IMR-90 (cell line): ENCODE data around the gene SEC16A. TPM values are rescaled to one million over a fixed set of nuclear protein-coding genes. Genes with fewer than 3 reads are reported as not detected.

ENCODE experiments used
- ATAC-seq: fragments of 200-7000 bp; cut with Tn5 transposase; 2 replicates; pipeline ENCODE4 v1.9.1; 2020; ENCODE audit warnings: low read depth, mild to moderate bottlenecking, moderate library complexity
- BruUV-seq: library from RNA; stranded (reverse); fragments of 400-500 nt; replicated peaks from 2 replicates; lab custom pipeline; 2021; lab: Mats Ljungman, UMichigan
- CTCF ChIA-PET: fragments of 300-600 bp; formaldehyde crosslinking; extraction: SDS; loops from one replicate; lab custom pipeline; 2021; ENCODE audit warnings: antibody characterized with exemption; lab: Yijun Ruan, JAX
- POLR2A ChIA-PET: fragments of 300-600 bp; sonication (Branson Sonifier 250); formaldehyde crosslinking; loops from one replicate; lab custom pipeline; 2022; ENCODE audit warnings: antibody characterized with exemption; ENCODE audit not compliant: unreplicated experiment; lab: Charles Lee
- DNase-seq: peaks from one replicate; pipeline ENCODE4 v3.0.0; 2013
- H2AFZ ChIP-seq: replicated peaks from 2 replicates; pipeline ENCODE3; 2013; ENCODE audit warnings: low read length, mild to moderate bottlenecking; ENCODE audit not compliant: poor library complexity
- H2AK5ac ChIP-seq: 2 replicates; pipeline ENCODE4 v1.6.1; 2013; ENCODE audit warnings: low read depth, low read length, inconsistent platforms
- H2AK9ac ChIP-seq: replicated peaks from 2 replicates; pipeline ENCODE3; 2013; ENCODE audit warnings: mild to moderate bottlenecking, low read depth, low read length, moderate library complexity; ENCODE audit not compliant: poor library complexity
- H2BK120ac ChIP-seq: 2 replicates; pipeline ENCODE4 v1.6.1; 2013; ENCODE audit warnings: low read depth, low read length, inconsistent platforms
- H2BK15ac ChIP-seq: 3 replicates; pipeline ENCODE4 v1.6.1; 2013; ENCODE audit warnings: low read depth, low read length, inconsistent platforms
- H2BK20ac ChIP-seq: 2 replicates; pipeline ENCODE4 v1.6.1; 2013; ENCODE audit warnings: low read depth, mild to moderate bottlenecking, inconsistent platforms, low read length, moderate library complexity
- H2BK5ac ChIP-seq: 2 replicates; pipeline ENCODE4 v1.6.1; 2013; ENCODE audit warnings: mild to moderate bottlenecking, low read depth, low read length, inconsistent platforms; ENCODE audit not compliant: poor library complexity, severe bottlenecking
- H3K14ac ChIP-seq: replicated peaks from 2 replicates; pipeline ENCODE4 v1.6.1; 2013; ENCODE audit warnings: low read depth, low read length, inconsistent platforms
- H3K18ac ChIP-seq: 2 replicates; pipeline ENCODE4 v1.6.1; 2013; ENCODE audit warnings: low read depth, low read length, control low read depth
- H3K23ac ChIP-seq: 2 replicates; pipeline ENCODE4 v1.6.1; 2013; ENCODE audit warnings: low read depth, low read length, inconsistent platforms
- H3K27ac ChIP-seq: 2 replicates; pipeline ENCODE4 v1.5.1; 2013; ENCODE audit warnings: mild to moderate bottlenecking, control low read depth, low read length; ENCODE audit not compliant: insufficient read depth
- H3K27me3 ChIP-seq: 2 replicates; pipeline ENCODE4 v1.6.1; 2013; ENCODE audit warnings: low read length; ENCODE audit not compliant: control insufficient read depth, insufficient read depth
- H3K36me3 ChIP-seq: 2 replicates; pipeline ENCODE4 v1.6.1; 2013; ENCODE audit warnings: low read length, mixed read lengths; ENCODE audit not compliant: control insufficient read depth, insufficient read depth
- H3K4ac ChIP-seq: 2 replicates; pipeline ENCODE4 v1.6.1; 2013; ENCODE audit warnings: low read depth, low read length, inconsistent platforms
- H3K4me1 ChIP-seq: 2 replicates; pipeline ENCODE4 v1.6.1; 2013; ENCODE audit warnings: low read length, mixed read lengths; ENCODE audit not compliant: control insufficient read depth, insufficient read depth
- H3K4me2 ChIP-seq: 2 replicates; pipeline ENCODE4 v1.6.1; 2013; ENCODE audit warnings: low read depth, mild to moderate bottlenecking, control low read depth, low read length, moderate library complexity
- H3K4me3 ChIP-seq: 2 replicates; pipeline ENCODE4 v1.5.1; 2013; ENCODE audit warnings: low read depth, mild to moderate bottlenecking, control low read depth, low read length, moderate library complexity; ENCODE audit not compliant: insufficient read depth
- H3K56ac ChIP-seq: 2 replicates; pipeline ENCODE4 v1.6.1; 2013; ENCODE audit warnings: low read length, inconsistent platforms; ENCODE audit not compliant: insufficient read depth; ENCODE audit errors: extremely low read depth
- H3K79me1 ChIP-seq, 2 experiments: 2 replicates each; pipeline ENCODE4 v1.6.1; 2013; ENCODE audit warnings: low read length in 2 of 2, inconsistent platforms in 1 of 2, low read depth in 1 of 2
- H3K9ac ChIP-seq: 2 replicates; pipeline ENCODE4 v1.6.1; 2013; ENCODE audit warnings: low read depth, low read length, control low read depth
- H3K9me1 ChIP-seq: 2 replicates; pipeline ENCODE4 v1.6.1; 2013; ENCODE audit warnings: low read length, inconsistent platforms; ENCODE audit not compliant: insufficient read depth
- H3K9me3 ChIP-seq: 2 replicates; pipeline ENCODE4 v1.6.1; 2013; ENCODE audit warnings: low read length; ENCODE audit not compliant: control insufficient read depth, insufficient read depth
- H4K20me1 ChIP-seq: 2 replicates; pipeline ENCODE4 v1.6.1; 2013; ENCODE audit warnings: low read length, inconsistent platforms; ENCODE audit not compliant: insufficient read depth
- H4K5ac ChIP-seq: 2 replicates; pipeline ENCODE4 v1.6.1; 2013; ENCODE audit warnings: mild to moderate bottlenecking, low read depth, low read length, control low read depth
- H4K8ac ChIP-seq, 2 experiments: 2 replicates each; pipeline ENCODE4 v1.6.1; 2013; ENCODE audit warnings: low read depth in 2 of 2, low read length in 2 of 2, control low read depth in 1 of 2, inconsistent platforms in 1 of 2
- H4K91ac ChIP-seq: 2 replicates; pipeline ENCODE4 v1.6.1; 2013; ENCODE audit warnings: low read depth, low read length, inconsistent platforms; ENCODE audit not compliant: insufficient read depth
- CEBPB ChIP-seq: IDR thresholded peaks from 2 replicates; pipeline ENCODE4 v1.6.1; 2012; ENCODE audit warnings: low read depth, low read length, improper control_type of control experiment
- MAZ ChIP-seq: IDR thresholded peaks from 2 replicates; pipeline ENCODE4 v1.6.1; 2012; ENCODE audit warnings: low read depth, mild to moderate bottlenecking, low read length, improper control_type of control experiment, moderate library complexity, borderline replicate concordance
- NFE2L2 ChIP-seq: fragments of 150-350 bp; IDR thresholded peaks from 2 replicates; pipeline ENCODE4 v1.6.1; 2016; ENCODE audit warnings: low read depth, mild to moderate bottlenecking, low read length
- POLR2A ChIP-seq: IDR thresholded peaks from 2 replicates; pipeline ENCODE4 v1.6.1; 2012; ENCODE audit warnings: mild to moderate bottlenecking, low read depth, low read length
- RAD21 ChIP-seq: IDR thresholded peaks from 2 replicates; pipeline ENCODE4 v1.6.1; 2012; ENCODE audit warnings: low read length, improper control_type of control experiment
- RCOR1 ChIP-seq: IDR thresholded peaks from 2 replicates; pipeline ENCODE4 v1.6.1; 2012; ENCODE audit warnings: mild to moderate bottlenecking, low read length, improper control_type of control experiment; ENCODE audit not compliant: insufficient replicate concordance
- RFX5 ChIP-seq: IDR thresholded peaks from 2 replicates; pipeline ENCODE4 v1.8.0; 2012; ENCODE audit warnings: low read depth, mild to moderate bottlenecking, low read length, moderate library complexity
- WGBS, 2 experiments: methylation state at CpG; one replicate each; pipeline versions ENCODE4 v1.1.5 to v1.1.7; 2013; ENCODE audit warnings: missing lambda C conversion rate in 2 of 2; ENCODE audit not compliant: insufficient read length in 1 of 2; ENCODE audit errors: extremely low coverage in 2 of 2; 5-methylcytosine and 5-hydroxymethylcytosine counted together
- dilution Hi-C: fragments of 300-500 bp; cut with HindIII; formaldehyde crosslinking; loops from one replicate; pipeline ENCODE4 v1.14.3; 2018; ENCODE audit warnings: low sequenced_read_pairs; ENCODE audit not compliant: unreplicated experiment
- in situ Hi-C: fragments of 300-500 bp; cut with MboI; formaldehyde crosslinking; loops from 3 replicates; pipeline ENCODE4 v1.14.3; 2019; ENCODE audit warnings: low sequenced_read_pairs, inconsistent platforms, mixed read lengths
- intact Hi-C: fragments of 100-400 bp; cut with micrococcal nuclease; formaldehyde crosslinking; loops from 2 replicates; pipeline ENCODE4 v1.10.0; 2022
- polyA plus RNA-seq, 3 experiments: library from polyadenylated mRNA; depleted of rRNA; stranded (reverse); fragments of >200 nt; gene quantifications; 2 replicates each; pipeline ENCODE4 v1.2.3, GENCODE V29; 2012; ENCODE audit warnings: low replicate concordance in 1 of 3
- total RNA-seq: library from RNA; depleted of rRNA; stranded (reverse); fragments of >200 nt; gene quantifications from 2 replicates; pipeline ENCODE4 v1.2.3, GENCODE V29; 2012

The SEC16A gene
- total and polyA plus RNA-seq, 2 of the 4 experiments (the other 2 are of a cell fraction), result 12.2 to 48.1 TPM

- Histone ChIP-seq H3K23ac (no peak overlapping the region), H3K4me2 (no peak overlapping the region), H3K27ac (no peak overlapping the region), H3K4me3 (no peak overlapping the region), H3K18ac (no peak overlapping the region), H4K8ac (no peak overlapping the region), H2AK9ac (no peak overlapping the region), H3K14ac (no peak overlapping the region), H2BK120ac (no peak overlapping the region), H2AFZ (no peak overlapping the region), H3K27me3 (no peaks in the 10 kb centered on the region), H2BK15ac (no peak overlapping the region), H3K9me3 (no peaks in the 10 kb centered on the region), H4K20me1 (peaks cover 54% of the 10 kb centered on the region), H2BK5ac (no peak overlapping the region), H3K9ac (no peak overlapping the region), H2AK5ac (no peak overlapping the region), H2BK20ac (no peak overlapping the region), H3K36me3 (peaks cover 33% of the 10 kb centered on the region), H3K9me1 (peaks cover 8% of the 10 kb centered on the region; the same call in 1 of the 2 replicates), H3K4ac (no peak overlapping the region), H3K4me1 (peaks cover 4% of the 10 kb centered on the region; the same call in 1 of the 2 replicates), H3K56ac (no peak overlapping the region), H3K79me1 (peaks cover 6 to 62% of the 10 kb centered on the region in 2 experiments), H4K5ac (no peak overlapping the region), H4K91ac (no peak overlapping the region)
- ChIA-PET POLR2A (no interaction called here), CTCF (no interaction called here)
- no peak for ATAC-seq
- TF ChIP-seq POLR2A, result no peak
- TF ChIP-seq CEBPB, result no peak
- TF ChIP-seq RCOR1, result no peak
- no peak for TF ChIP-seq NFE2L2
- no peak for TF ChIP-seq RFX5
- TF ChIP-seq MAZ, result no peak
- TF ChIP-seq RAD21, result no peak
- in situ Hi-C loops (no loop called here), intact Hi-C loops (no loop called here), dilution Hi-C loops (no loop called here)
- BruUV-seq, result no TSS peak
- WGBS, 2 experiments, result 93% methylated on average over 9 of the region's 17 CpGs; no CpG with 5 or more reads in 1 of the 2 experiments
- DNase-seq, result no peak
Measured at GRCh38 chr9:136434580-136435169, 48.2 kb downstream of the SEC16A start.
